ENCODE results near the gene CCZ1. TPM values are rescaled to one million over a fixed set of nuclear protein-coding genes. Genes with fewer than 3 reads are reported as not detected.
A peak's percentile ranks its signal among the peaks of the same experiment; 100 is the strongest.

Gene CCZ1
- total and polyA plus RNA-seq, 2 of the 13 experiments (the other 11 are each of a cell fraction or from before 2014, with no cell fraction given): 19.1 to 66.7 TPM

- TF ChIP-seq ZNF574 (CRISPR knock-in tag; IDR thresholded peaks at IDR 0.05): peak; percentile 76
- TF ChIP-seq POLR2G (IDR thresholded peaks at IDR 0.05; ENCODE audit: low read depth, low read length): peak; percentile 52; the same call in 1 of the 2 replicates
- TF ChIP-seq TAF1 (CRISPR knock-in tag; IDR thresholded peaks at IDR 0.05): peak; percentile 23; the same call in 1 of the 2 replicates
- 0 out of 2 replicates have a peak, but pooled peaks have one; percentile 18 for TF ChIP-seq ZFX (CRISPR knock-in tag; IDR thresholded peaks at IDR 0.05; ENCODE audit: low read depth)
- peak; percentile 50 for TF ChIP-seq SAP130 (CRISPR knock-in tag; IDR thresholded peaks at IDR 0.05; ENCODE audit: low read depth)
- peak; percentile 45 for TF ChIP-seq ZNF687 (CRISPR knock-in tag; IDR thresholded peaks at IDR 0.05)
- peak; percentile 87 for TF ChIP-seq KAT8 (CRISPR knock-in tag; IDR thresholded peaks at IDR 0.05)
- peak; percentile 37; the same call in 1 of the 2 replicates for TF ChIP-seq ZFY (CRISPR knock-in tag; IDR thresholded peaks at IDR 0.05)
- peak; percentile 47 for TF ChIP-seq CTCF (CRISPR knock-in tag; IDR thresholded peaks at IDR 0.05)
- TF ChIP-seq ELF1 (CRISPR knock-in tag; IDR thresholded peaks at IDR 0.05): peak; percentile 75
- peak; percentile 62 for TF ChIP-seq PHF20 (CRISPR knock-in tag; IDR thresholded peaks at IDR 0.05)
Measured at GRCh38 chr7:5898480-5899224, at the start of gene CCZ1 (continued).
